Neural progenitor cell (in vitro differentiated cells): Measurements from ENCODE around the gene MYH9. TPM values are rescaled to one million over a fixed set of nuclear protein-coding genes. Genes with fewer than 3 reads are reported as not detected.
A peak's percentile ranks its signal among the peaks of the same experiment; 100 is the strongest.

Experiments
- DNase-seq: peaks from one replicate; pipeline ENCODE4 v3.0.0-alpha.2; 2016; ENCODE audit warnings: low spot score
- H2AFZ ChIP-seq: fragments of 200-600 bp; sonication (generic); replicated peaks from 2 replicates; pipeline ENCODE4 v1.6.1; 2016; ENCODE audit warnings: antibody characterized with exemption
- H3F3A ChIP-seq: fragments of 200-600 bp; sonication (generic); 2 replicates; pipeline ENCODE4 v1.6.1; 2016; ENCODE audit warnings: antibody characterized with exemption, low read depth
- H3K27ac ChIP-seq: fragments of 200-600 bp; sonication (generic); 2 replicates; pipeline ENCODE4 v1.5.1; 2016; ENCODE audit warnings: mild to moderate bottlenecking
- H3K27me3 ChIP-seq: fragments of 200-600 bp; sonication (generic); 2 replicates; pipeline ENCODE4 v1.6.1; 2016; ENCODE audit warnings: mild to moderate bottlenecking, moderate library complexity
- H3K36me3 ChIP-seq: fragments of 200-600 bp; sonication (generic); 2 replicates; pipeline ENCODE4 v1.5.1; 2016
- H3K4me1 ChIP-seq: fragments of 200-600 bp; sonication (generic); 2 replicates; pipeline ENCODE4 v1.6.1; 2016; ENCODE audit warnings: mixed run types
- H3K4me2 ChIP-seq: fragments of 200-600 bp; sonication (generic); 2 replicates; pipeline ENCODE4 v1.6.1; 2016
- H3K4me3 ChIP-seq: fragments of 200-600 bp; sonication (generic); 2 replicates; pipeline ENCODE4 v1.5.1; 2016
- H3K79me2 ChIP-seq: fragments of 200-600 bp; sonication (generic); 2 replicates; pipeline ENCODE4 v1.6.1; 2016; ENCODE audit warnings: low read depth
- H3K9ac ChIP-seq: fragments of 200-600 bp; sonication (generic); 2 replicates; pipeline ENCODE4 v1.6.1; 2016
- H3K9me3 ChIP-seq: fragments of 200-600 bp; sonication (generic); 2 replicates; pipeline ENCODE4 v1.5.1; 2016; ENCODE audit warnings: low read depth
- H4K20me1 ChIP-seq: fragments of 200-600 bp; sonication (generic); 2 replicates; pipeline ENCODE4 v1.6.1; 2016; ENCODE audit warnings: low read depth
- H3K27ac Mint-ChIP-seq: 3 replicates; pipeline ENCODE4 v1.8.0; 2021; ENCODE audit warnings: mixed read lengths
- H3K27me3 Mint-ChIP-seq: 2 replicates; pipeline ENCODE4 v1.8.0; 2022; ENCODE audit warnings: low read depth, mild to moderate bottlenecking, inconsistent platforms, moderate library complexity, mixed read lengths; ENCODE audit not compliant: insufficient read depth
- H3K36me3 Mint-ChIP-seq: 3 replicates; pipeline ENCODE4 v1.8.0; 2021; ENCODE audit warnings: mixed read lengths
- H3K4me1 Mint-ChIP-seq: 3 replicates; pipeline ENCODE4 v1.8.0; 2021; ENCODE audit warnings: mixed read lengths
- H3K4me3 Mint-ChIP-seq: 3 replicates; pipeline ENCODE4 v1.8.0; 2021; ENCODE audit warnings: mild to moderate bottlenecking, moderate library complexity, mixed read lengths
- H3K9me3 Mint-ChIP-seq: 3 replicates; pipeline ENCODE4 v1.8.0; 2020; ENCODE audit warnings: mixed read lengths
- CTCF ChIP-seq: fragments of 200-600 bp; sonication (generic); IDR thresholded peaks from 2 replicates; pipeline ENCODE4 v1.5.1; 2017; ENCODE audit warnings: antibody characterized with exemption, mild to moderate bottlenecking
- EZH2 ChIP-seq: fragments of 200-600 bp; sonication (generic); IDR thresholded peaks from 2 replicates; pipeline ENCODE4 v1.6.1; 2017; ENCODE audit warnings: antibody characterized with exemption, mild to moderate bottlenecking, moderate library complexity
- EZH2phosphoT487 ChIP-seq: fragments of 200-600 bp; sonication (generic); IDR thresholded peaks from 2 replicates; pipeline ENCODE4 v1.6.1; 2017; ENCODE audit warnings: antibody characterized with exemption
- total RNA-seq: library from RNA; depleted of rRNA; stranded (reverse); fragments of >200 nt; gene quantifications from 2 replicates; pipeline ENCODE4 v1.2.3, GENCODE V29; 2015; ENCODE audit warnings: low replicate concordance

The MYH9 gene
- total RNA-seq, 1 donor from 2014 or later, result 77.2 TPM

- Histone ChIP-seq H3K79me2 (no peaks in the 10 kb centered on the region), H3K4me2 (no peak overlapping the region), H3K27me3 (no peaks in the 10 kb centered on the region), H2AFZ (no peak overlapping the region), H4K20me1 (no peaks in the 10 kb centered on the region), H3K4me3 (no peak overlapping the region), H3K4me1 (no peaks in the 10 kb centered on the region), H3K27ac (no peak overlapping the region), H3K9ac (no peak overlapping the region), H3K9me3 (no peaks in the 10 kb centered on the region), H3K36me3 (no peaks in the 10 kb centered on the region), H3F3A (no peaks in the 10 kb centered on the region)
- Mint-ChIP-seq H3K9me3 (no peaks in the 10 kb centered on the region), H3K4me1 (peaks cover 12% of the 10 kb centered on the region), H3K27ac (no peak overlapping the region), H3K4me3 (no peak overlapping the region), H3K36me3 (peaks cover 43% of the 10 kb centered on the region), H3K27me3 (peaks cover 2% of the 10 kb centered on the region)
- TF ChIP-seq EZH2 (no peak), EZH2phosphoT487 (no peak), CTCF (no peak)
- no peak for DNase-seq
Observed at GRCh38 chr22:36321797-36322601, 65.8 kb downstream of the MYH9 start.

- Mint-ChIP-seq H3K4me3 (no peak overlapping the region), H3K27me3 (peaks cover 2% of the 10 kb centered on the region), H3K9me3 (no peaks in the 10 kb centered on the region), H3K27ac (peak overlapping the region; percentile 50), H3K4me1 (peaks cover 3% of the 10 kb centered on the region), H3K36me3 (peaks cover 37% of the 10 kb centered on the region)
- no peak for DNase-seq
- no peaks in the 10 kb centered on the region for H3K79me2 ChIP-seq
- no peak overlapping the region for H3K27ac ChIP-seq
- H3F3A ChIP-seq, result no peaks in the 10 kb centered on the region
- no peaks in the 10 kb centered on the region for H4K20me1 ChIP-seq
- H3K27me3 ChIP-seq, result no peaks in the 10 kb centered on the region
- no peak overlapping the region for H3K4me3 ChIP-seq
- no peaks in the 10 kb centered on the region for H3K9me3 ChIP-seq
- no peak overlapping the region for H3K9ac ChIP-seq
- no peaks in the 10 kb centered on the region for H3K4me1 ChIP-seq
- H2AFZ ChIP-seq, result no peak overlapping the region
- no peak for TF ChIP-seq EZH2
- no peak for TF ChIP-seq EZH2phosphoT487
- no peak for TF ChIP-seq CTCF
- no peak overlapping the region for H3K4me2 ChIP-seq
- no peaks in the 10 kb centered on the region for H3K36me3 ChIP-seq
Observed at GRCh38 chr22:36320553-36320952, 67.2 kb downstream of the MYH9 start.

- no peak for TF ChIP-seq EZH2phosphoT487
- TF ChIP-seq EZH2, result no peak
- no peak for TF ChIP-seq CTCF
- H3K9me3 Mint-ChIP-seq, result no peaks in the 10 kb centered on the region
- peaks cover 2% of the 10 kb centered on the region for H3K4me1 Mint-ChIP-seq
- no peak overlapping the region for H3K9ac ChIP-seq
- H3K36me3 Mint-ChIP-seq, result peaks cover 40% of the 10 kb centered on the region
- H3K79me2 ChIP-seq, result no peaks in the 10 kb centered on the region
- H3K4me3 Mint-ChIP-seq, result no peak overlapping the region
- no peak overlapping the region for H3K4me2 ChIP-seq
- no peak overlapping the region for H2AFZ ChIP-seq
- H3K4me1 ChIP-seq, result no peaks in the 10 kb centered on the region
- no peak overlapping the region for H3K4me3 ChIP-seq
- H3K27ac ChIP-seq, result no peak overlapping the region
- DNase-seq, result no peak
- H3K27me3 ChIP-seq, result no peaks in the 10 kb centered on the region
- H3F3A ChIP-seq, result no peaks in the 10 kb centered on the region
- no peaks in the 10 kb centered on the region for H4K20me1 ChIP-seq
- no peaks in the 10 kb centered on the region for H3K27me3 Mint-ChIP-seq
- no peaks in the 10 kb centered on the region for H3K9me3 ChIP-seq
- no peaks in the 10 kb centered on the region for H3K36me3 ChIP-seq
- peak overlapping the region; percentile 4 for H3K27ac Mint-ChIP-seq
Observed at GRCh38 chr22:36319595-36320497, 67.9 kb downstream of the MYH9 start.
